GM23248 (cell line): ENCODE measurements around the gene ENPP5.

Experiments used
- EZH2 ChIP-seq: fragments of 200-600 bp; sonication (generic); IDR thresholded peaks from 2 replicates; pipeline ENCODE4 v1.6.1; 2018; ENCODE audit warnings: antibody characterized with exemption, mild to moderate bottlenecking; ENCODE audit not compliant: insufficient read depth, poor library complexity, severe bottlenecking
- EZH2phosphoT487 ChIP-seq: fragments of 200-600 bp; sonication (generic); IDR thresholded peaks from 2 replicates; pipeline ENCODE4 v1.6.1; 2018; ENCODE audit warnings: antibody characterized with exemption, moderate library complexity, mild to moderate bottlenecking, low read depth; ENCODE audit not compliant: insufficient read depth

GRCh38 chr6:46190889-46191288, 20.1 kb upstream of the ENPP5 start:
- TF ChIP-seq EZH2phosphoT487 (no peak), EZH2 (no peak)
